ENCODE data around the gene ELAC1. TPM values are rescaled to one million over a fixed set of nuclear protein-coding genes. Genes with fewer than 3 reads are reported as not detected.

Gene ELAC1
- total RNA-seq, 1 donor from 2014 or later, result 14.0 TPM

GRCh38 chr18:50933684-50934083 lies 34.2 kb upstream of the ELAC1 start:
- POLR2A ChIA-PET, result no interaction called here
- peaks cover 56% of the 10 kb centered on the region for H3K36me3 Mint-ChIP-seq (ENCODE audit: low read depth)
- ATAC-seq (ENCODE audit: low read depth) (no peak), DNase-seq (no peak)
- peaks cover 6% of the 10 kb centered on the region for H3K4me1 Mint-ChIP-seq
- H3K9me3 Mint-ChIP-seq, result no peaks in the 10 kb centered on the region
- no peak overlapping the region for H3K27ac Mint-ChIP-seq
- H3K27me3 Mint-ChIP-seq, result no peaks in the 10 kb centered on the region
- no peak for TF ChIP-seq CTCF (IDR thresholded peaks at IDR 0.05)
- no peak overlapping the region for H3K4me3 Mint-ChIP-seq
- intact Hi-C loops (cut with micrococcal nuclease), result loop anchor here (2.0 kb wide), 1 partner anchor 55 kb away; the partner anchor contains the start of gene ME2
- CTCF ChIA-PET, result no interaction called here

GRCh38 chr18:50934545-50935211 lies 33.2 kb upstream of the ELAC1 start:
- Mint-ChIP-seq H3K9me3 (no peaks in the 10 kb centered on the region), H3K4me1 (peaks cover 6% of the 10 kb centered on the region), H3K27ac (no peak overlapping the region), H3K36me3 (ENCODE audit: low read depth) (peaks cover 56% of the 10 kb centered on the region), H3K27me3 (no peaks in the 10 kb centered on the region), H3K4me3 (no peak overlapping the region)
- no peak for DNase-seq
- POLR2A ChIA-PET, result no interaction called here
- CTCF ChIA-PET, result no interaction called here
- no peak for ATAC-seq (ENCODE audit: low read depth)
- intact Hi-C loops (cut with micrococcal nuclease), result loop anchor here (2.0 kb wide), 1 partner anchor 56 kb away; the partner anchor contains the start of gene ME2
- TF ChIP-seq CTCF (IDR thresholded peaks at IDR 0.05), result no peak

- intact Hi-C loops (cut with micrococcal nuclease), result loop anchor here (2.0 kb wide), 1 partner anchor 57 kb away; the partner anchor contains the start of gene ME2
- Mint-ChIP-seq H3K9me3 (no peaks in the 10 kb centered on the region), H3K4me1 (peaks cover 6% of the 10 kb centered on the region), H3K27ac (no peak overlapping the region), H3K27me3 (no peaks in the 10 kb centered on the region), H3K4me3 (no peak overlapping the region), H3K36me3 (ENCODE audit: low read depth) (peaks cover 56% of the 10 kb centered on the region)
- CTCF ChIA-PET, result no interaction called here
- POLR2A ChIA-PET, result no interaction called here
- no peak for TF ChIP-seq CTCF (IDR thresholded peaks at IDR 0.05)
- no peak for ATAC-seq (ENCODE audit: low read depth)
- no peak for DNase-seq
Observed at GRCh38 chr18:50935493-50936191, 32.2 kb upstream of the ELAC1 start.

- no peaks in the 10 kb centered on the region for H3K27me3 Mint-ChIP-seq
- ChIA-PET CTCF (interaction anchor here (0.9 kb wide), 1 partner anchor 114 kb away, joined by 3 read pairs; no protein-coding TSS in a partner anchor), POLR2A (no interaction called here)
- H3K36me3 Mint-ChIP-seq (ENCODE audit: low read depth), result peaks cover 63% of the 10 kb centered on the region
- peaks cover 6% of the 10 kb centered on the region for H3K4me1 Mint-ChIP-seq
- no peak overlapping the region for H3K27ac Mint-ChIP-seq
- H3K4me3 Mint-ChIP-seq, result no peak overlapping the region
- ATAC-seq (ENCODE audit: low read depth) (no peak), DNase-seq (no peak)
- H3K9me3 Mint-ChIP-seq, result no peaks in the 10 kb centered on the region
- no peak for TF ChIP-seq CTCF (IDR thresholded peaks at IDR 0.05)
- intact Hi-C loops (cut with micrococcal nuclease), result no loop called here
Observed at GRCh38 chr18:50937183-50937582, 30.7 kb upstream of the ELAC1 start.

- intact Hi-C loops (cut with micrococcal nuclease), result no loop called here
- TF ChIP-seq CTCF (IDR thresholded peaks at IDR 0.05), result no peak
- Mint-ChIP-seq H3K36me3 (ENCODE audit: low read depth) (peaks cover 57% of the 10 kb centered on the region), H3K4me3 (no peak overlapping the region), H3K27me3 (no peaks in the 10 kb centered on the region), H3K4me1 (peaks cover 6% of the 10 kb centered on the region), H3K27ac (no peak overlapping the region), H3K9me3 (no peaks in the 10 kb centered on the region)
- DNase-seq, result no peak
- ChIA-PET POLR2A (interaction anchor here (0.7 kb wide), 3 partner anchors 9 to 109 kb away, joined by 4 to 5 read pairs (median 4); partner anchors contain the start of gene ELAC1), CTCF (no interaction called here)
- ATAC-seq (ENCODE audit: low read depth), result no peak
Observed at GRCh38 chr18:50938912-50939311, 28.9 kb upstream of the ELAC1 start.
